Measurements from ENCODE around the gene KRT84. TPM values are rescaled to one million over a fixed set of nuclear protein-coding genes. Genes with fewer than 3 reads are reported as not detected.

The KRT84 gene
- polyA plus RNA-seq, 3 donors: not detected

- Histone ChIP-seq H3K36me3 (replicated peaks in 1 of 2; ENCODE audit: control insufficient read depth in 1 of 2, insufficient read depth in 2 of 2, low read length in 2 of 2) (no peaks in the 10 kb centered on the region), H3K79me2 (ENCODE audit: insufficient read depth, low read length) (no peaks in the 10 kb centered on the region), H3K9me3 (replicated peaks in 1 of 2; ENCODE audit: control insufficient read depth in 1 of 2, insufficient read depth in 1 of 2, low read length in 2 of 2) (no peaks in the 10 kb centered on the region), H3K4me1 (ENCODE audit: control insufficient read depth in 1 of 2, insufficient read depth in 2 of 2, low read length in 2 of 2) (no peaks in the 10 kb centered on the region), H3K9ac (ENCODE audit: insufficient read depth, low read length, poor library complexity, severe bottlenecking) (no peak overlapping the region), H3K27me3 (ENCODE audit: control insufficient read depth in 2 of 2, insufficient read depth in 2 of 2, low read length in 2 of 2) (no peaks in the 10 kb centered on the region), H4K20me1 (ENCODE audit: insufficient read depth, low read length) (no peaks in the 10 kb centered on the region), H3K4me3 (replicated peaks in 1 of 3; ENCODE audit: low read depth in 2 of 3, low read length in 3 of 3) (no peak overlapping the region), H3K27ac (ENCODE audit: low read depth in 1 of 2, low read length in 2 of 2) (no peak overlapping the region), H3K4me2 (replicated peaks; ENCODE audit: extremely low read depth, low read length, poor library complexity, severe bottlenecking) (no peak overlapping the region), H2AFZ (ENCODE audit: insufficient read depth, low read depth, low read length, poor library complexity, severe bottlenecking) (no peak overlapping the region)
- DNase-seq: no peak
- H3K9me3 Mint-ChIP-seq: no peaks in the 10 kb centered on the region
- intact Hi-C loops (cut with micrococcal nuclease): no loop called here
- no peaks in the 10 kb centered on the region for H3K4me1 Mint-ChIP-seq
- peaks cover 4 to 25% (median 5%) of the 10 kb centered on the region in 3 donors for H3K27me3 Mint-ChIP-seq (ENCODE audit: low read depth in 3 of 3)
- H3K27ac Mint-ChIP-seq: no peak overlapping the region
- TF ChIP-seq, protein P1, sequence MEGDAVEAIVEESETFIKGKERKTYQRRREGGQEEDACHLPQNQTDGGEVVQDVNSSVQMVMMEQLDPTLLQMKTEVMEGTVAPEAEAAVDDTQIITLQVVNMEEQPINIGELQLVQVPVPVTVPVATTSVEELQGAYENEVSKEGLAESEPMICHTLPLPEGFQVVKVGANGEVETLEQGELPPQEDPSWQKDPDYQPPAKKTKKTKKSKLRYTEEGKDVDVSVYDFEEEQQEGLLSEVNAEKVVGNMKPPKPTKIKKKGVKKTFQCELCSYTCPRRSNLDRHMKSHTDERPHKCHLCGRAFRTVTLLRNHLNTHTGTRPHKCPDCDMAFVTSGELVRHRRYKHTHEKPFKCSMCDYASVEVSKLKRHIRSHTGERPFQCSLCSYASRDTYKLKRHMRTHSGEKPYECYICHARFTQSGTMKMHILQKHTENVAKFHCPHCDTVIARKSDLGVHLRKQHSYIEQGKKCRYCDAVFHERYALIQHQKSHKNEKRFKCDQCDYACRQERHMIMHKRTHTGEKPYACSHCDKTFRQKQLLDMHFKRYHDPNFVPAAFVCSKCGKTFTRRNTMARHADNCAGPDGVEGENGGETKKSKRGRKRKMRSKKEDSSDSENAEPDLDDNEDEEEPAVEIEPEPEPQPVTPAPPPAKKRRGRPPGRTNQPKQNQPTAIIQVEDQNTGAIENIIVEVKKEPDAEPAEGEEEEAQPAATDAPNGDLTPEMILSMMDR (IDR thresholded peaks at IDR 0.05): no peak
- H3K36me3 Mint-ChIP-seq: no peaks in the 10 kb centered on the region
- 100% methylated on average over 3 of the region's 5 CpGs for WGBS (ENCODE audit: insufficient coverage)
- no peak overlapping the region for H3K4me3 Mint-ChIP-seq
Measured at GRCh38 chr12:52350786-52351185, 34.7 kb downstream of the KRT84 start.

DNA sequence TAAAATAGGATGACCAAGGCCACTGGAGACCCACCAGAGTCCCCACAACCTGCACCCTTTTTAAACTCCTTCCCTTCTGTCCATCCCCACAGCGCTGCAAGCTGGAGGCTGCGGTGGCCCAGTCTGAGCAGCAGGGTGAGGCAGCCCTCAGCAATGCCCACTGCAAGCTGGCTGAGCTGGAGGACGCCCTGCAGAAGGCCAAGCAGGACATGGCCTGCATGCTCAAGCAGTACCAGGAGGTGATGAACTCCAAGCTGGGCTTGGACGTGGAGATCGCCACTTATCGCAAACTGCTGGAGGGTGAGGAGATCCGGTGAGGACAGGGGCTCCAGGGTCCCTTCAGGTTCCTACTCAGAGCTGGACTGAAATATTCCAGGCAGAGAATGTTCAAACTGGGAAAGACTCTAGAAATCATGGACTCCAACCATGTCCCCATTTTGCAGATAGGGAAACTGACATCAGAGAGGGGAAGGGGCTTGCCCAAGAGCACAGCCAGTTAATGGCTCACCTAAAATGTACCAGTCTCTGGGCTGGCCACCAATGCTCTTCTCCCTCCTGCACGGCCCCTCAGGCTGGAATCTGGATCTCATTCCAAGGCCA, 35.3 kb downstream of the KRT84 start:
- no peaks in the 10 kb centered on the region for H3K36me3 Mint-ChIP-seq

More for the DNA sequence above, 35.3 kb downstream of the KRT84 start:
- Histone ChIP-seq H3K9me3 (replicated peaks in 1 of 2; ENCODE audit: control insufficient read depth in 1 of 2, insufficient read depth in 1 of 2, low read length in 2 of 2) (no peaks in the 10 kb centered on the region), H3K4me2 (replicated peaks; ENCODE audit: extremely low read depth, low read length, poor library complexity, severe bottlenecking) (no peak overlapping the region), H3K4me1 (ENCODE audit: control insufficient read depth in 1 of 2, insufficient read depth in 2 of 2, low read length in 2 of 2) (no peaks in the 10 kb centered on the region), H3K79me2 (ENCODE audit: insufficient read depth, low read length) (no peaks in the 10 kb centered on the region), H3K36me3 (replicated peaks in 1 of 2; ENCODE audit: control insufficient read depth in 1 of 2, insufficient read depth in 2 of 2, low read length in 2 of 2) (no peaks in the 10 kb centered on the region), H2AFZ (ENCODE audit: insufficient read depth, low read depth, low read length, poor library complexity, severe bottlenecking) (no peak overlapping the region), H3K27me3 (ENCODE audit: control insufficient read depth in 2 of 2, insufficient read depth in 2 of 2, low read length in 2 of 2) (no peaks in the 10 kb centered on the region), H3K4me3 (replicated peaks in 1 of 3; ENCODE audit: low read depth in 2 of 3, low read length in 3 of 3) (no peak overlapping the region), H3K27ac (ENCODE audit: low read depth in 1 of 2, low read length in 2 of 2) (no peak overlapping the region), H4K20me1 (ENCODE audit: insufficient read depth, low read length) (no peaks in the 10 kb centered on the region), H3K9ac (ENCODE audit: insufficient read depth, low read length, poor library complexity, severe bottlenecking) (no peak overlapping the region)
- TF ChIP-seq, protein P1 (IDR thresholded peaks at IDR 0.05): no peak
- H3K4me1 Mint-ChIP-seq: no peaks in the 10 kb centered on the region
- no peak for DNase-seq
- no peak overlapping the region for H3K27ac Mint-ChIP-seq
- intact Hi-C loops (cut with micrococcal nuclease): no loop called here
- no peak overlapping the region for H3K4me3 Mint-ChIP-seq
- WGBS (ENCODE audit: insufficient coverage): 95% methylated on average over 6 of the region's 8 CpGs
- H3K9me3 Mint-ChIP-seq: no peaks in the 10 kb centered on the region
- H3K27me3 Mint-ChIP-seq (ENCODE audit: low read depth in 3 of 3): peaks cover 5 to 25% (median 8%) of the 10 kb centered on the region in 3 donors

Data from CD14-positive monocyte (primary cell).